GM19238 (cell line): ENCODE data around the gene PNPLA8.
"Not testable (repeated sequence)": the region's sequence is repeated elsewhere in the genome, so short reads cannot be mapped to it uniquely, and the experiment has no call there.

ENCODE experiments used
- DNase-seq: peaks from one replicate; pipeline ENCODE4 v3.0.0; 2011; ENCODE audit warnings: low spot score; ENCODE audit not compliant: insufficient read length

Gene PNPLA8

DNA sequence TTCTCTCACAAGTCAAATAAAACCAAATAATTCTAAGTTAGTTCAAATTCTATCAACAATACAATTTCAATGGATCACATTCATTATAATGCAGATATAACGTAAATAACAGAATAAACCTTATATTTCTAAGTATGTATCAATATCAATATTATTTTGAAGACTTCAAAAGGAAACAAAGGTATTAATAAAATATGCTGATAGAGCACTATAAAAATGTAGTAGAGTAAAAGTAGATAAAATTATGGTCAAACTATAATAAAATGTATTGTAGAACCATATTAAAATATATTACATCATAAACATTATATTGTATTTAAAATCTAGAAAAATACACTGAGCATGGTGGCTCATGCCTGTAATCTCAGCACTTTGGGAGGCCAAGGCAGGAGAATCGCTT, 46.2 kb downstream of the PNPLA8 start:
- no peak for DNase-seq

GRCh38 chr7:108479118-108479517, 46.8 kb downstream of the PNPLA8 start:
- DNase-seq, result no peak

GRCh38 chr7:108468246-108468645, 57.7 kb downstream of the PNPLA8 start:
- DNase-seq, result no peak

GRCh38 chr7:108467391-108467790, 58.5 kb downstream of the PNPLA8 start:
- no peak for DNase-seq

GRCh38 chr7:108466322-108466721, 59.6 kb downstream of the PNPLA8 start:
- not testable (repeated sequence) for DNase-seq

GRCh38 chr7:108464743-108465142, 61.2 kb downstream of the PNPLA8 start:
- DNase-seq, result no peak

GRCh38 chr7:108463613-108464012, 62.3 kb downstream of the PNPLA8 start:
- no peak for DNase-seq

DNA sequence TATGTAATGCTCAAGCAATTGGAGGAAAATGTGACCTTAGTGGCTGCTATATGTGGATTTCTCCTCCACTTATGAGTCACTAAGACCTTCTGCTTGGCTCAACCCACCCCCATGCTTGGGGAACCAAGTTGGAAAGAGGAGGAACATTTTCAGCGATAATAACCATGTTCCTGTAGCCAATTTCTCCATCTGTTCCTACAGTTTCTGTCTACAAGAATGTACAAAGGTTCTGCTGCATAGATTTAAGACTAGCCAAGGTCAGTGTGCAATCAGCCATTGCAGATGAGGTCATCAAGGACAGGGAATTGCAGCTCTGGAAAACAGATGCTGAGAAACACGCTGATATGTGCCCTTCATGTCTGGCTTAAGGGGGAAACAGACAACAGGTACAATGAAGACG, 64.1 kb downstream of the PNPLA8 start:
- DNase-seq, result no peak

- DNase-seq, result no peak
These were observed 65.0 kb downstream of the PNPLA8 start for GRCh38 chr7:108460964-108461363.

DNA sequence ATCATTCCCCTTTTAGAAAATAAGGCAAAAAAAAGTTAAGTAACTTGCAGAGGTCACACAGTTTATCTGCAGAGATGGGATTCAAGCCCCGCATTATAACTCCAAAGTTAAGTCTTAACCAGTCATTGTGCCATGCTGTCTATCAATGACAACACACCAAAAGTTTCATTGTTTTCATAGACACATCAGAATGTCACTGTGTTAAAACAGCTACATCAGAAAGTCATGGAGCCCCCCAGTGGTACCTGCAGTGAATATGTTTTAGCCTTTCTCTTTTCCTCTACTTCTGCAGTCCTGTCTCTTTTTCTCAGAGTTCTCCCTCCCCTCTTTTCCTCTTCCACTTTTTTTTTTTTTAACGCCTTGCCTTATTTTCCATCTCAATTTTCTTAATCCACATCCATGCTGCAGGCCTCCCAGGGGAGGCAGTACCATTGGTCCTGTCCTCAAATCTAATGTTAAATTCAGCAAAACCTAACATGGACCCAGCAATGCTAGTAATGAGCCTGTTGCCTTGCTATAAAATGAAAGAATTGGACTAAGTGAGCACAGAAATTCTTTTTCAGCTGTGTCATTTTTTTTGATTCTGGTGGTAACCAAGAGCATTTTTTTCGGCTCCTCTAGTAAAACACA, 65.9 kb downstream of the PNPLA8 start:
- DNase-seq, result no peak

- no peak for DNase-seq
These were observed 68.1 kb downstream of the PNPLA8 start for GRCh38 chr7:108457871-108458270.

- DNase-seq, result no peak
These were observed 68.9 kb downstream of the PNPLA8 start for GRCh38 chr7:108456845-108457540.

DNA sequence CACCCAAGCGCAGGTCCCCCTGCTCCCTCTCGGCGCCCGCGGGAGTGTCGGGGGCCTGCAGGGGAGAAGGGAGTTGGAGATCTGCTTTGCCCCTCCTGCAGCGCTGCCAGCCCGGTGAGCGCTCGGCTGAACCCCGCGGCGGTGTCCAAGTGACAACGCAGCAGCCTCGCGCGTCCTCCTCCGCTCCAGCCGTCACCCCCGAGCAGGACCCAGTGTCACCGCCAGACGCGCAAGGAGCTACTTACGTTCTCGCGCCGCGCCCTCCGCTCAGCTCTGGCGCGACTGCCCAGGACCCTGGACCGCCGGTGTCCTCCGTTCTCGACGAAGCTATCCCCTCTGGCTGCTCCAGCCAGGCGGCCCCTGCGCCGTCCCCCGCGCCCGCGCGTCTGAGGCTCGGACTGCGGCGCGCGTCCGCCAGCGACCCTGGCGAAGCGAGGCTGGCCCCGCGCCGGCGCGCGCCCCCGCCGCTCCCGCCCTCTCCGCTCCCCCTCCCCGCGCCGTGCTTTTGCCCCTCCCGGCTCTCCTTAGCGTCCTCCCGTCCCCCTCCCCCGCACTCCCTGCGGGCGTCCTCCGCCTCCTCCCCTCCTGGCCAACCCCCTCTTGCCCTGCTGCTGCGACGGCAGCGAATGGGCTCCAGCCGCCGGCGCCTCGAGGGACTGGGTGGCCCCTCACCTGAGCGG, 69.8 kb downstream of the PNPLA8 start, which contains the start of gene NRCAM:
Gene NRCAM, minus strand, starts transcription at position 439 of the 680 bp plus-strand sequence. CDS start 216,372 bp downstream, outside the sequence.
- DNase-seq, result peak; percentile 31

- DNase-seq, result no peak
These were observed 70.4 kb downstream of the PNPLA8 start for GRCh38 chr7:108455551-108455997.

GRCh38 chr7:108454674-108455550, 71.0 kb downstream of the PNPLA8 start:
- peak; percentile 5 for DNase-seq

- no peak for DNase-seq
These were observed 71.6 kb downstream of the PNPLA8 start for GRCh38 chr7:108454317-108454673.

- no peak for DNase-seq
These were observed 72.6 kb downstream of the PNPLA8 start for GRCh38 chr7:108453320-108453719.

DNA sequence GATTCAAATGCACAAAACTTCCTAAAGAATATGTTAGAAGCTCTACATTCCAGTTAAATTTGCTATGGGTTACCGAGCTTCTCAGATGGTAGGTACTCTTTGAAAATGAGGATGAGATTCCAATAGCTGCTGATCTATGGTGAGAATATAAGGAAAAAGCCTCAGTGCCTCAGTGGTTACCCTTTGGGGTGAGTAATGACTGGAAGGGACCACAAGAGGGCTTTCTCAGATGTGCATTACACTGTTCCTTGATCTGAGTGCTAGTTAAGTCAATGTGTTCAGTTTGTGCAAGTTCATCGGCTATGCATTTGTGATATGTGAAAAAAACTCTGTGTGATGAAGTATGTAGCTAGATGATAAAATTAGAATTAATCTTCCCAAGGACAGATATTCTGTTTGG, 73.2 kb downstream of the PNPLA8 start:
- DNase-seq, result no peak

DNA sequence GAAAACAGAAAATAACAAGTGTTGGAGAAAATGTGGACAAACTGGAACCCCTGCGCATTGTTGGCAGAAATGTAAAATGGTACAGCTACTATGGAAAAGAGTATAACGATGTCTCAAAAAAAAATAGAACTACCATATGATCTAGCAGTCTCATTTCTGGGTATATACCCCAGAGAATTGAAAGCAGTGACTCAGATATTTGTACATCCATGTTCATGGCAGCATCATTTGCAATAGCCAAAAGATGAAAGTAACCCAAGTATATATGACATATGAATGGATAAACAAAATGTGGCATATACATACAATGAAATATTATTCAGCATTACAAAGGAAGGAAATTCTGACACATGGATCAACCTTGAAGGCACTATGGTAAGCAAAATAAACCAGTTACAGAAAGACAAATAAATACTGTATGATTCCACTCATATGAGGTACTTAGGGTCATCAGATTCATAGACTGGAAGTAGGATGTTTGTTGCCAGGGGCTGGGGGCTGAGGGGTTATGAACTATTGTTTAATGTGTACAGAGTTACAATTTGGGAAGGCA, 74.6 kb downstream of the PNPLA8 start:
- no peak for DNase-seq

DNA sequence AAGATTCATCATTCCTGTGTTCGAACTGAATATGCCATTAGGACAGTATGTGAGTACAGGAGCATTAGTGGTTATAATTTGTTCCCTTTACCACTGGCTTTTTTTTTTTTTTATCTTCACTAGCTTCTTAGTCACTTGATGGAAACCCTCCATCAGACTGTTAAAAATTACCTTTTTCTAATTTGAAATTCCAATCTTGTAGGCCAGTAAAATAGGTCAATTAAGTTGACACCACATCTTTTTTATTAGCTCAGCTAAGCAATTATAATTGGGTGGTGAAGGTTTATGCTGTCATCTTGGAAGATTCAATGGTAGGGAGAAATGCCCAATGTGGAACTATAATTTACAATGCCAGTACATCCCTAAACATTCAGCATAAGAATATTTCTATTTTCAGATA, 75.8 kb downstream of the PNPLA8 start:
- DNase-seq, result no peak

DNA sequence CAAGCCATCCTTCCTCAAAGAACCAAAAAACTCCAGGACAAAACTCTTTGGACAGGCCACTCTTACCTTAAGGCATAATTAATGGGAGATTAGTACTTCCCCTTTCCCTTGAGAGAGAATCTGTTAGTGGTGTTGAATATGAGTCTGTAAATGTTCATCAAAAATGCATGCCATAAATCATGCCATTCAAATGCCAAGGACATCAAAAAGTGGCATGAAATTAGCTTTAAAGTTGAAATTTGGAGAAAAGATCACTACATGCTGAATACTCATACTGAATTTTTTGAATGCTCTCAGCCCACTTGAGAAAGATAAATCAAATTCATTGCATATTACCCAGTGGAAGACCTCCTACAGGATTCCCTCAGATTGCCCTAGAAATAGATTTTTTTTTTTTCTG, 76.4 kb downstream of the PNPLA8 start:
- DNase-seq, result no peak
